LNCAP (cell line): Measurements from ENCODE around the gene RBMS2.

Experiments
- TF ChIP-seq, protein P1 (sequence below): fragments of 450-650 bp; IDR thresholded peaks from 2 replicates; pipeline ENCODE4 v1.5.1; 2017; ENCODE audit warnings: mild to moderate bottlenecking

Gene RBMS2

GRCh38 chr12:56537546-56537945 is 15.9 kb downstream of the RBMS2 start:
- TF ChIP-seq, protein P1, sequence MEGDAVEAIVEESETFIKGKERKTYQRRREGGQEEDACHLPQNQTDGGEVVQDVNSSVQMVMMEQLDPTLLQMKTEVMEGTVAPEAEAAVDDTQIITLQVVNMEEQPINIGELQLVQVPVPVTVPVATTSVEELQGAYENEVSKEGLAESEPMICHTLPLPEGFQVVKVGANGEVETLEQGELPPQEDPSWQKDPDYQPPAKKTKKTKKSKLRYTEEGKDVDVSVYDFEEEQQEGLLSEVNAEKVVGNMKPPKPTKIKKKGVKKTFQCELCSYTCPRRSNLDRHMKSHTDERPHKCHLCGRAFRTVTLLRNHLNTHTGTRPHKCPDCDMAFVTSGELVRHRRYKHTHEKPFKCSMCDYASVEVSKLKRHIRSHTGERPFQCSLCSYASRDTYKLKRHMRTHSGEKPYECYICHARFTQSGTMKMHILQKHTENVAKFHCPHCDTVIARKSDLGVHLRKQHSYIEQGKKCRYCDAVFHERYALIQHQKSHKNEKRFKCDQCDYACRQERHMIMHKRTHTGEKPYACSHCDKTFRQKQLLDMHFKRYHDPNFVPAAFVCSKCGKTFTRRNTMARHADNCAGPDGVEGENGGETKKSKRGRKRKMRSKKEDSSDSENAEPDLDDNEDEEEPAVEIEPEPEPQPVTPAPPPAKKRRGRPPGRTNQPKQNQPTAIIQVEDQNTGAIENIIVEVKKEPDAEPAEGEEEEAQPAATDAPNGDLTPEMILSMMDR = no peak

DNA sequence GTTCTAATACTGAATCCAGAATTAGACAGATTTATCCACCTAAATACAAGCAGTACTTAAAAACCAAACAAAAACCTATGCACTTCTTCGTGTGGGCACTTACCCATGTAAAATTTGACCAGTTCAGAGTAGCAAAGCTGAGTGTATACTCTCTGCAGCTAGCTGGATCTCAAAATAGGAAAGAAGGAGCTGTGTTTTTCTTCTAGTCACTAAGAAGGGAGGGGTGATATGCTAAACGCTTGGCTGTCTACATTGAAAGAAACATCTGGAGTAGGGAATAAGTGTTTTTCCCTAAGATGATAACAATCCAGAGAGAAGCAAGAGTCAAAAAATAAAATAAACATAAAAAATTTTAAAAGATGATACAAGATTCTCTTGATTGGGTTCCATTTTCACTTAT is 20.0 kb downstream of the RBMS2 start:
- TF ChIP-seq, protein P1 = no peak

DNA sequence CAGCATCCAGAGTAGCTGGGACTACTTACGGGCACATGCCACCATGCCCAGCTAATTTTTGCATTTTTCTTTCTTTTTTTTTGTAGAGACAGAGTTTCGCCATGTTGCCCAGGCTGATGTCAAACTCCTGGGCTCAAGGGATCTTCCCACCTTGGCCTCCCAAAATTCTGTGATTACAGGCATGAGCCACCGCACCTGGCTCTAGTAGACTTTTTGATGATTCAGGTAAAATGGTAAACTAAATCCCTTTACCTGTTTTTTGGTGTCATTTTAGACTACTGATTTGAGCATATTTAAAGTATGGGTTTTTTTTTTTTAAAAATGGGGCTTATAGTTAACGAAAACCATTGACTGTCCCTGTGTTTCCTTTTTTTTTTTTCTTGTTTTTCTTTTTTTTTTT is 20.5 kb downstream of the RBMS2 start:
- TF ChIP-seq, protein P1 = no peak

GRCh38 chr12:56545023-56545604 is 23.5 kb downstream of the RBMS2 start:
- TF ChIP-seq, protein P1 = no peak

GRCh38 chr12:56546680-56547079 is 25.1 kb downstream of the RBMS2 start:
- TF ChIP-seq, protein P1 = no peak

GRCh38 chr12:56551070-56551469 is 29.4 kb downstream of the RBMS2 start:
- TF ChIP-seq, protein P1 = no peak

DNA sequence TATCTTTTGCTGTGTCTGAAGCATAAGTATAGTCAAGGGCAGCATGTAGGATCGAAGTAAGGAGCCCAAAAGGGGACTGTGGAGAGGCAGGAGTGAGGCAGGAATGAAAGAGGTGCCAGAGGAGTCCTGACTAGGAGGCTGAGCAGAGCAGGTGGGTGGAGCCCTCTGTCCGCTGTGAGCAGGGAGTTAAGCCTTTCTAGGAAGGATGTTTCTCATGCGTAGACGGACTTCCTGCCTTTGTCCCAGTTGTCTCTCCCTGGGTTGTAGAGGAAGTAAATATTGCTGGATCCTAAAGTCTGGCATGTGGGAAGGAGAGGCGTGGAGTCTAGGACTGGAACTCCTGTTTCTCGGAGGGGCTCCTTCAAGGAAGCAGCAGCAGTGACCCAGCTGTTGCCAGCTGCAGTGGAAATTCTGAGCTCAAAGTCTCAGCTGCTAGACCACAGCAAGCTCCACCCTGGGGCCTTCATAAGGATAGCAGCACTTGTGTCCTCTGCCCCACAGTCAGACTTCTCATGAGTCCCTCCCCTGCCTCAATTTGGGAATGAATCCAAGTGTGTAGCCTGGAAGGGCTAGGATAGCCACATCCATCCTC is 44.0 kb downstream of the RBMS2 start:
- TF ChIP-seq, protein P1 = no peak

GRCh38 chr12:56568146-56568545 is 46.5 kb downstream of the RBMS2 start:
- TF ChIP-seq, protein P1 = no peak
